Astrocyte of the spinal cord (primary cell): ENCODE data around the gene SLC39A13.

Experiments
- DNase-seq: peaks from one replicate; pipeline ENCODE4 v3.0.0; 2011; ENCODE audit warnings: low read depth, low spot score
- H3K4me3 ChIP-seq: 2 replicates; pipeline ENCODE4 v1.5.1; 2011; ENCODE audit warnings: low read depth, mild to moderate bottlenecking, low read length, moderate library complexity
- in situ Hi-C: cut with HindIII; loops from 2 replicates; pipeline ENCODE4 v1.10.0; 2017; ENCODE audit warnings: low sequenced_read_pairs
- TF ChIP-seq, protein P1 (sequence below): IDR thresholded peaks from 2 replicates; pipeline ENCODE4 v1.5.1; 2012; ENCODE audit warnings: low read depth, mild to moderate bottlenecking, low read length, inconsistent platforms

The SLC39A13 gene

DNA sequence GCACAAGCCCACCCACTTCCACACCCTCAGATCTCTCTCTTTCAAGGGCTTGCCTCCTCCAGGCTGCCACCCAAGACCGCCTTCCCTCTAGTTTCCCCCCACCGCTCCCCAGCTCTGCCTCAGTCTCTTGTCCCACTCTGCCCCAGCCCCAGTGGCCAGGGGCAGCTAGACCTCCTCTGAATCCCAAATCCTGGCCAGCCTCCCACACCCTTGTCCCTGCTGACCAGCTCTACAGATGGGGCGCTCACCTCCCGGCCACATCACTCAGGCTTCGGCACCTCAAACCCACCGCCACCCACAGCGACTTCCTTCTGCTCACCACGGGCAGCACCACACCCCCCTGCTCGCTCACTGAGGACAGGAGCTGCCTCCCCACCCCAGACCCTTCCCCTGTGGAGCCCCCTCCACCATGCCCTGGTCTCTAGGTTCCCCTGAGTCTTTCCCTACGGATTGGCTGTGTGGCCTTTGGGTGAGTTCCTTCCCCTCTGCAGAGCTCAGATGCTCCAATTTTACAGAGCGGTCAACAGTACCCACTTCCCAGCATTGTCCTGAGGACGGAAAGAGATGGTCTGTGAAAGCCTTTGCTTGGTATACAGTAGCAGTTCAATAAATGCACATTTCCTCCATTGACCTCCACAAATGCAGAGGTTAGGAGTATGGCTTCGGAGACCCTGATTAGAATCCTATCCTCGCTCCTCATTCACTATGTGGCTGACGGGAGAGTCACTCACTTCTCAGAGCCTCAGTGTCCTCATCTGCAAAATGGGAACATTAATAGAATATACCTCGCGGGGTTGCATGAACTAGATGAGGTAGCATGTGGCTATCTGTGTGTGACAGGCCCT, 18.6 kb upstream of the SLC39A13 start:
- in situ Hi-C loops, result no loop called here
- no peak overlapping the region for H3K4me3 ChIP-seq
- TF ChIP-seq, protein P1, sequence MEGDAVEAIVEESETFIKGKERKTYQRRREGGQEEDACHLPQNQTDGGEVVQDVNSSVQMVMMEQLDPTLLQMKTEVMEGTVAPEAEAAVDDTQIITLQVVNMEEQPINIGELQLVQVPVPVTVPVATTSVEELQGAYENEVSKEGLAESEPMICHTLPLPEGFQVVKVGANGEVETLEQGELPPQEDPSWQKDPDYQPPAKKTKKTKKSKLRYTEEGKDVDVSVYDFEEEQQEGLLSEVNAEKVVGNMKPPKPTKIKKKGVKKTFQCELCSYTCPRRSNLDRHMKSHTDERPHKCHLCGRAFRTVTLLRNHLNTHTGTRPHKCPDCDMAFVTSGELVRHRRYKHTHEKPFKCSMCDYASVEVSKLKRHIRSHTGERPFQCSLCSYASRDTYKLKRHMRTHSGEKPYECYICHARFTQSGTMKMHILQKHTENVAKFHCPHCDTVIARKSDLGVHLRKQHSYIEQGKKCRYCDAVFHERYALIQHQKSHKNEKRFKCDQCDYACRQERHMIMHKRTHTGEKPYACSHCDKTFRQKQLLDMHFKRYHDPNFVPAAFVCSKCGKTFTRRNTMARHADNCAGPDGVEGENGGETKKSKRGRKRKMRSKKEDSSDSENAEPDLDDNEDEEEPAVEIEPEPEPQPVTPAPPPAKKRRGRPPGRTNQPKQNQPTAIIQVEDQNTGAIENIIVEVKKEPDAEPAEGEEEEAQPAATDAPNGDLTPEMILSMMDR, result no peak
- no peak for DNase-seq

- TF ChIP-seq, protein P1, result no peak
- H3K4me3 ChIP-seq, result no peak overlapping the region
- no peak for DNase-seq
- in situ Hi-C loops, result no loop called here
These were observed 18.0 kb upstream of the SLC39A13 start for GRCh38 chr11:47390422-47390760.

GRCh38 chr11:47391077-47391583, 17.3 kb upstream of the SLC39A13 start:
- in situ Hi-C loops, result no loop called here
- TF ChIP-seq, protein P1, result no peak
- no peak for DNase-seq
- H3K4me3 ChIP-seq, result no peak overlapping the region

- H3K4me3 ChIP-seq, result no peak overlapping the region
- in situ Hi-C loops, result no loop called here
- TF ChIP-seq, protein P1, result no peak
- no peak for DNase-seq
These were observed 16.5 kb upstream of the SLC39A13 start for GRCh38 chr11:47391711-47392432.

GRCh38 chr11:47392546-47393162, 15.7 kb upstream of the SLC39A13 start:
- TF ChIP-seq, protein P1, result no peak
- in situ Hi-C loops, result no loop called here
- DNase-seq, result no peak
- no peak overlapping the region for H3K4me3 ChIP-seq
